NB4 (cell line): ENCODE results near the gene TIGD7.

Experiments
- DNase-seq: peaks from one replicate; pipeline ENCODE4 v3.0.0; 2010; ENCODE audit warnings: low read depth
- H3K4me3 ChIP-seq: one replicate; pipeline ENCODE4 v1.5.1; 2011; ENCODE audit warnings: mild to moderate bottlenecking, low read depth, low read length, moderate library complexity
- MYC ChIP-seq: IDR thresholded peaks from 2 replicates; pipeline ENCODE4 v1.6.1; 2011; ENCODE audit warnings: low read depth, low read length
- POLR2A ChIP-seq: IDR thresholded peaks from 2 replicates; pipeline ENCODE4 v1.6.1; 2011; ENCODE audit warnings: mild to moderate bottlenecking; ENCODE audit not compliant: insufficient read length; ENCODE audit errors: extremely low read depth
- TF ChIP-seq, protein P1 (sequence below): IDR thresholded peaks from one replicate; pipeline ENCODE4 v1.5.1; 2012; ENCODE audit warnings: low read depth, low read length
- TF ChIP-seq, protein P2 (sequence below): IDR thresholded peaks from 2 replicates; pipeline ENCODE4 v1.6.1; 2011; ENCODE audit warnings: low read depth, low read length

Gene TIGD7

DNA sequence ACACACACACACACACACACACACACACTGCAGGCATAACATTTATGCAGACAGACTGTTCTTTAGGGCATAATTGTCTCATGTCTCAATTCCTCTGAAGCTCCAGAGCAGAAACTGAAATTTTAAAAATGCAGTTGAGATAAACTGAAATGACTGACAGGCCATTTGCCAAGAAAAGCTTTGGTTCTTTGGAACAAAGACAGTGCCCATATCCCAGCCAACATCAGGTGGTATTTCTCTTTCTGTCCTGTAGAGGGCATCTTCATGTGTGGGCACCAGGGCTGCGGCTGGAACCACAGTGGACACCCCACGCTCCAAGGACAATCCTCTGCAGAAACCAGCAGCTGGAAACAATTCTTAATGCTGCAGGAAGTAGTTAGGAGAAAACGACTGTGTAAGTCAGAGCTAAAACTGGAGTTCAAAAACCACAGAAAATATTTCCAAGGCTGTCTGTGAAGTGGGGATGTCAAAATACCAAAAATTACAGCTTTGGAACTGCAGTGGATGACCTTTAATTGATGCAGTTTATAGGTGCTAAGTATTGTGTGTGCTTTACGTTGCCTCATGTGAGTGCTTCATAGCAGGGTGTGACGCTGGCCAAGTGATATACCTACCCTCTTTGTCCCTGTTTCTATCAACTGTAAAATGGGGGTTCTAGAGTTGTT, 38.2 kb downstream of the TIGD7 start:
- TF ChIP-seq, protein P1, sequence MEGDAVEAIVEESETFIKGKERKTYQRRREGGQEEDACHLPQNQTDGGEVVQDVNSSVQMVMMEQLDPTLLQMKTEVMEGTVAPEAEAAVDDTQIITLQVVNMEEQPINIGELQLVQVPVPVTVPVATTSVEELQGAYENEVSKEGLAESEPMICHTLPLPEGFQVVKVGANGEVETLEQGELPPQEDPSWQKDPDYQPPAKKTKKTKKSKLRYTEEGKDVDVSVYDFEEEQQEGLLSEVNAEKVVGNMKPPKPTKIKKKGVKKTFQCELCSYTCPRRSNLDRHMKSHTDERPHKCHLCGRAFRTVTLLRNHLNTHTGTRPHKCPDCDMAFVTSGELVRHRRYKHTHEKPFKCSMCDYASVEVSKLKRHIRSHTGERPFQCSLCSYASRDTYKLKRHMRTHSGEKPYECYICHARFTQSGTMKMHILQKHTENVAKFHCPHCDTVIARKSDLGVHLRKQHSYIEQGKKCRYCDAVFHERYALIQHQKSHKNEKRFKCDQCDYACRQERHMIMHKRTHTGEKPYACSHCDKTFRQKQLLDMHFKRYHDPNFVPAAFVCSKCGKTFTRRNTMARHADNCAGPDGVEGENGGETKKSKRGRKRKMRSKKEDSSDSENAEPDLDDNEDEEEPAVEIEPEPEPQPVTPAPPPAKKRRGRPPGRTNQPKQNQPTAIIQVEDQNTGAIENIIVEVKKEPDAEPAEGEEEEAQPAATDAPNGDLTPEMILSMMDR = peak; percentile 69
- peak; percentile 31 for TF ChIP-seq MYC
- TF ChIP-seq, protein P2, sequence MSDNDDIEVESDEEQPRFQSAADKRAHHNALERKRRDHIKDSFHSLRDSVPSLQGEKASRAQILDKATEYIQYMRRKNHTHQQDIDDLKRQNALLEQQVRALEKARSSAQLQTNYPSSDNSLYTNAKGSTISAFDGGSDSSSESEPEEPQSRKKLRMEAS = peak; percentile 45; the same call in 1 of the 2 replicates
- no peak for TF ChIP-seq POLR2A
- no peak overlapping the region for H3K4me3 ChIP-seq
- peak; percentile 77 for DNase-seq

DNA sequence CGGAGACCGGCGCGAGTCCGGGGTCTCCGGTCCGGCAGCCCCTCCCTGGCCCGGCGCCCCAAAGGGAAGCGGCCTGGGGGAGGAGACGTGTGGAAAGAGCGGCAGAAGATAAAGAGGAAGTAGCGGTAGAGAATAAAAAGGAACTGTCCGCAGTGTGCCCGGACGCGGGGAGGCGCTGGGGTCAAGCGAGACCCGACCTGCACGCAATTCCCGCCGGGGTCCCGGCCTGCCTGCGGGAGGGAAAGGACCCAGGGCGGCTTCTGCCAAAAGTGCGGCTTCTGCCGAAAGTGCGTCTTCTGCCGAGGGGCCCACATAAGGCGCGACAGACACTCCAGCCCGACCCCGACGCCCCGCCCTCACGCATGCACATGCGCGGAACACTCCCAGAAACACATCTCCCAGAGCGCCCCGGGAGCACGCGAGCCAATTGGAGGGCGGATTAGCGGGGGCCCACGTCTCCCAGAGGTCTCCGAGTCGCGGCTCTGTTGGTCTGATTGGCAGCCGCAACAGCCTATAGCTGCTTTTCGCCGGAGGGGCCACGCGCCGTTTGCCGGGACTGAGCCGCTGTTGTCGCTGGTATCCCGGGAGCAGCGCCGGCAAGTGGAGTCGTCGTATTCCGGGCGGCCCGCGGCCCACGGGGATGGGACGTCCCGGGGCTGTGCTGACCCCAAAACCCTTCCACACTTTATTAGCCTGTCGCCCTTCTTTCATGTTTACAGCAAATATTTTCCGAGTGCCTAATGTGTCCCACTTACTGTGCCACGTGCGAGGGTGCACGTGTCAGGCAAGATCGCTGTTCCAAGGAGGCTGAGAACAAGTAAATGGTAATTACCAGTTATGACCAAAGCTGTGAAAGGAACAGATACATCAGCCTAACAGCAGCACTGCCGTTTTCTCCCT, 40.8 kb downstream of the TIGD7 start:
- TF ChIP-seq, protein P2 = peak; percentile 99
- TF ChIP-seq, protein P1 = no peak
- TF ChIP-seq MYC = peak; percentile 98
- TF ChIP-seq POLR2A = peak; percentile 63
- peak overlapping the region; percentile 83 for H3K4me3 ChIP-seq
- DNase-seq = peak; percentile 99

DNA sequence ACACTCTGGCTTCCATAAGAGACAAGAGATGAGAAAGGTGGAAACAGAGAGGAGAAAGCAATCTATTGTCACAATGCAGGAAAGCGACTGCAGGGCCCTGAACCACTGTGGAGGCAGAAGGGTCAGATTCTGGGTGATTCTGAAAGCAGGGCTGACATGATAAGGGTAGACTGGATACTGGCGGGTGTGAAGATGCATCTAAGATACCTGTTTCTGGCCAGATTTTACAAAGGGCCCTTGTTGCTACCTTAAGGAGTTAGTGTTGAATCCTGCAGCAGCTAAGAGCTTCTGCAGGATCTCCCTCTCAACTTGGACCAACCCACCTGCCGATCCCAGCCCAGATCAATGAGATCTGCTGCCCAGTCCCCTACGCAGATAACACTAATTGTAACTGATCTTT, 42.7 kb downstream of the TIGD7 start:
- TF ChIP-seq POLR2A (no peak), MYC (no peak)
- TF ChIP-seq, protein P2 = no peak
- TF ChIP-seq, protein P1 = no peak
- no peak overlapping the region for H3K4me3 ChIP-seq
- DNase-seq = no peak

DNA sequence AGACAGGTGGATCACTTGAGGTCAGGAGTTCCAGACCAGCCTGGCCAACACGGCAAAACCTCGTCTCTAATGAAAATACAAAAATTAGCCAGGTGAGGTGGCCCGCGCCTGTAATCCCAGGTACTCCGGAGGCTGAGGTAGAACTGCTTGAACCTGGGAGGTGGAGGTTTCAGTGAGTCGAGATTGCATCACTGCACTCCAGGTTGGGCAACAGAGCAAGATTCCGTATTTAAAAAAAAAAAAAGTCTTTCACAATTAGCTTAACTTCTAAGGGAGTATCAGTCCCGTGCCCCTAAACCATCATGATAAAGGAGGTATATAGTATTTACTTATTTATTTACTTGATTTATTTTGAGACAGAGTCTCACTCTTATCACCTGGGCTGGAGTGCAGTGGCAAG, 45.4 kb downstream of the TIGD7 start:
- peak; percentile 61 for DNase-seq
- TF ChIP-seq, protein P2 = no peak
- TF ChIP-seq, protein P1 = no peak
- TF ChIP-seq POLR2A (no peak), MYC (no peak)
- peak overlapping the region; percentile 29 for H3K4me3 ChIP-seq

DNA sequence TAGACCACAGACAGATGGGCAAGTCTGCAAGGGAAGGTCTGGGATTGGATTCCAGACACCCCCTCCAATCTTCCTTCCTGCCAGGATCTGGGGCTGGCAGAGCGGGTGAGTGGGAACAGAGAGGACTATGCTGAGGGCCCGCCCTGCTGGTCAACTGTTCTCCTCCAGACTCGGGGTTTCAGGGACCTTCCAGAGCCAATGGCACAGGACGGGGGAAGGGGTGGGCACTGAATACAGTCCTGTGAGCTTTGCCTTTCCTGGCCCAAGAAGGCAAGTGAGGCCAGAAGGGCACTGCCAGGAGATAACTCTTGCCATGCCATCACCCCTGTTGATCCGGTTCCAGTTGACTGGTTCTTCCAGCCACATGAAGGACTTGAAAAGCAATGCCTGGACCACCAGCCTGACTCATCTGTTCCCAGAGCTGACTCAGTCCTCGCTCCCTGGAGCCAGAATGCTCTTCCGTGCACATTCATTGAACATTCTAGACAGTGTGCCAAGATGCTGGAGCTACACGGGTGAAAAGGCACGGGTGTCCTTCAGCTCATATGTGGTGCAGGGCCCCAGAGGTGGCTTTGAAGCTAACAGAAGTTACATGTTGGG, 48.3 kb downstream of the TIGD7 start:
- no peak overlapping the region for H3K4me3 ChIP-seq
- no peak for DNase-seq
- TF ChIP-seq, protein P1 = no peak
- TF ChIP-seq POLR2A = no peak
- TF ChIP-seq MYC = no peak
- TF ChIP-seq, protein P2 = no peak
